ENCODE data around the gene SWSAP1. TPM values are rescaled to one million over a fixed set of nuclear protein-coding genes. Genes with fewer than 3 reads are reported as not detected.

The SWSAP1 gene
- 1.7 and 2.1 TPM in 2 replicates for total RNA-seq

DNA sequence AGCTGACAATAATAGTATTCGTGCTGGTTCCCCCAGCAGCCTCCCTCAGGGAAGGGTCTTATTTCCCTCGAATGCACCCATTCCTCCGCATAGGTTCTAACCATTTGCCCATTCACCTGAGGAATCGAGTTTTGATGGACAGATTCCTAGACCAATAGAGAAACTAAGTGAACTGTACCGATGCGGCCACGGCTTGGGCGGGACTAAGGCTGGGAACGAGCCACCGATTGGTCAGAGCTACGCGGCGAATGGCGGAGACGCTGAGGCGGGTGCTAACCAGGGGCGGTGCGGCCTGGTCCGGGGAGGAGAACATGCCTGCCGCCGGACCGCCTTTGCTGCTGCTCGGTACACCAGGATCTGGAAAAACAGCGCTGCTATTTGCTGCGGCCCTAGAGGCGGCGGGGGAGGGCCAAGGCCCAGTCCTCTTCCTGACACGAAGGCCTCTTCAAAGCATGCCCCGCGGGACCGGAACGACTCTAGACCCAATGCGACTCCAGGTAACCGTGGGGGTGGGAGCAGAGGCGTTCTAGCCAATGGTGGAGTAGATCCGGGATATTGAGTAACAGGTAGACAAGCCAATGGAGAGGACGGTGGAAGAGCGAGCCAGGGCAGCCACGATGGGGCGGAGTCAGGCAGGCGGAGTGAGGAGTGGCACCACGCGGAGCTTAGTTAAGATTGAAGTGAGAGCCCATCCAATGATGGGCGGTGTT, at the start of gene SWSAP1:
TSS of gene SWSAP1 (plus strand) at position 234 of the 710 bp plus-strand sequence. CDS start at position 249, 15 bp downstream.

DNA sequence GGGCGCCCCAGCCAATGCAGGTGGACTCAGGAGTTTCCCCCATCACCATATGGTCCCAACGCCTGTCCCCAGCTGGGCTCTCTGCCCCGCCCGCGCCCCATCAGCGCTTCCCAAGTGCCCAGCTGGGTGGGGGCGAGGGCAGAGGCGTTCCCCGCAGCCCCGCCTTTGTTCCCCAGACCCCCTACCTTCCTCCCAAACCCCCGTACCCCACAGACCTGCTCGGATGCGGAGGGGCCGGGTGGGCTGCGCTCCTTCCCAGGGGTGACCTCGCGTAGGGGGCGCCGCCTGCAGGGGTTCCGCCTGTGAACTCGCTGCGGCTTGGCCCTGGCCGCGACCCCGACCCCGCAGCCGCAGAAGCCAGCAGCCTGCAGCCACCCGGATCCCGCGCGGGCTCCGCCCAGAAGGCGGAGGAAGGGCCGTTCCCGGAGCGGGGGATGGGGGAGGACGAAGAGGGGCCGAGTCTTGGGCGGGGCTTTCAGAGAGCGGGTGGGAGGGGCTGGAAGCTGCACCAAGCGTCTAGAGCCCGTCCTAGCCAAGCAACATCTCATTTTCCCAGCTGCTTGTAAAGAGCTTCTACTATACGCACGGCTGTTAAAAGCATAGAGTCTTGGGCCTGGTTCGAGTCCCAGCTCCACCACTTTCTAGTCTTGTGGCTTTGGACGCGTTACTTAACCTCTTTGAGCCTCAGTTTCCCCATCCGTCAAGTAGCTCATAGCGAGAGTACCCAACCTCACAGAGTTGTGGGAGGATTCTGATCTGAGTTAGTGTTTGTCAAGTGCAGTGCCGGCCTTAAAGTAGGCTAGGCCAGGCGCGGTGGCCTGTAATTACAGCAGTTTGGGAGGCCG, 35.0 kb upstream of the SWSAP1 start, which contains the start of gene RAB3D:
TSS of gene RAB3D (minus strand) at position 404 of the 845 bp plus-strand sequence. CDS start 2,258 bp downstream, outside the sequence.

GRCh38 chr19:11346104-11346940, 28.1 kb upstream of the SWSAP1 start, which contains the start of the genes CCDC159 and TMEM205:
CCDC159 (plus strand) TSS chr19:11346519; CDS start chr19:11346607, 88 bp downstream.
TMEM205 (minus strand) TSS chr19:11346268; CDS start chr19:11345619, 649 bp downstream.

DNA sequence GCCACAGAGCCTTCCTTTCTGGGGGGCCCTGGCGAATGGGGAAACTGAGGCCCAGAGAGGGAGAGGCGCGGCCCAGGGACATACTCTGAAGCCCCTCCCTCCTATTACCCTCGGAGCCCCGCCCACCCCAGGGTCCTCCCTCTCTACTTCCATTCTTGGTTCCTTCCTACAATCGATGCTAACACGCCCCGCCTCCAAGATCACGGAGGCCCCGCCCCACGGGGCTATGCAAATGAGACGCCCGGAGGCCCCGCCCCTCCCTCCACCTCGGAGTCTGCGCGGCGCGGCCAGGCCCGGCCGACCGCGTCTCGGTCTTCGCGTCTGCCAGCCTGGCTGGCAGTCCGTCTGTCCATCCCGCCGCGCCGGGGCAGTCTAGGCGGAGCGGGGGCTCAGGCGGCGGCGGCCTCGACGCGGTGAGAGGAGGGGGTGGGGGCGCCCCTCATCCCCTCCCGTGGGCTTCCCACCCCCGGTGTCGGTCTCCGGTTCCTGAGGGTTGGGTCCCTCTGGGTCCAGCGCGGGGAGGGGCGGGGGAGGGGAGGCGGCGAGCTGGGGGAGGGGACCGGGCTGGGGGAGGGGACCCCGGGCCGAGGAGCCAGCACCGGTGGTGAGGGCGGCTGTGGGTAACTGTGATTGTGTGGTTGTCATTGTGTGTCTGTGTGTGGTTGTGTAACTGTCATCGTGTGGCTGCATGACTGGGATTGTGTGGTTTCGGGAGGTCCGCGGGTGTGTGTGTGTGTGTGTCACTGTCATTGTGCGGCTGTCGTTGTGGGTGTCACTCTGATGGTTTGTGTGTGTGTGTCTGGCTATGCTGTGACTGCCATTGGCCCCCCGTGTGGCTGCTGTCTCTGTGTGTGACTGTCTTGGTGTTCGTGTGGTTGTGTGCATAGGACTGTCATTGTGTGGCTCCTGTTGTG, 19.0 kb upstream of the SWSAP1 start, which contains the start of gene PLPPR2:
TSS of gene PLPPR2 (plus strand) at position 273 of the 914 bp plus-strand sequence. CDS start 2,242 bp downstream, outside the sequence.

DNA sequence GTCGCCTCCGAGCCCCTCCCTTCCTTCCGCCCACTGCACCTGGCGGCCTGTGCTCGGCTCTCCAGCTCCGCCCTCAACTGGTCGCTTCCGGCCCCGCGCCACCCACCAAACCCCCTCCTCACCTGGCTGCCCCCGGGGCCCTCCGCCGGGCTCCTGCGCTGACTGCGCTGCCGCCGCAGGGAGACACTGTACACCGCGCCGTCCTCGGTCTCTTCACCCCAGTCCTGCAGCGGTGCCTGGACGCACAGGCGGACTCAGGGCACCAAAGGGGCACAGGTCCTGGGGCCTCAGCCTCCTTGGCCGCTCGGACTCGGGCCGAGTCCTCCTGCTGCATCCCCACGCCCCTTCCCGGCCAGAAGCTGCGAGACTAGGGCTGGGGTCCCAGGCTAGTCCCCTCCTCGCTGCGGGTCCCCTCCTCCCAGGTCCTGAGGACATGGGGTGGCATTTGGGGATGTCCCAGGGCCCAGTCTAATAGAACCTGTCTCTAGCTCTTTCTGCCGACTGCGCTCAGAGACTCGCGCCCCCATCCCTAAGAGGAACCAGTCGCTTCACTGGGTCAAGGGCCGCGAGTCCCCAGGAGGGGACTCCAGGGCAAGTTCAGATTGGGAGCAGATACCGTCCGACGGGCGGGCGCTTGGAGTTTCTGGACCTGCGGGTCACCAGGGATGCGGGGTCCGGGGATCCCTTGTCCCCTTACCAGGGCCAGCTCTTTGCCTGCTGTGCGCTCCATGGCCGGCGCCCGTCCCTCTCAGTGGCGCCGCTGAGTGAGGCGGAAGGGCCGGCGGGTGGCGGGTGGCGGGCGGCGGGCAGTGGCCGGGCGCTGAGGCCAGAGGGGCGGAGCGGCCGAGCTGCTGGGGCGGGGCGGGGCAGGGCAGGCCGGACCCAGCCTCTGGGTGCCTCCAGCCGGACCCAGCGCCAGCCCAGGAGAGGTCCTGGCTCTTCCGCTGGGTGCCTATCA, 44.4 kb downstream of the SWSAP1 start, which contains the start of gene RGL3:
TSS of gene RGL3 (minus strand) at position 766 of the 958 bp plus-strand sequence. CDS start at position 730, 36 bp downstream.

Other genes with a start within 250 kb of the SWSAP1 start
- gene SPC24, start 218.9 kb upstream of the SWSAP1 start, total RNA-seq = 71.6 and 83.8 TPM in 2 replicates
- 168 and 234 TPM in 2 replicates for gene KANK2, start 177.1 kb upstream of the SWSAP1 start, total RNA-seq
- gene ANGPTL8, start 135.0 kb upstream of the SWSAP1 start, total RNA-seq = not detected in 2 replicates
- 7.1 and 10.8 TPM in 2 replicates for gene DOCK6, start 112.1 kb upstream of the SWSAP1 start, total RNA-seq
- not detected in 2 replicates for gene TSPAN16, start 78.5 kb upstream of the SWSAP1 start, total RNA-seq
- 4.0 and 5.5 TPM in 2 replicates for gene RAB3D, start 35.0 kb upstream of the SWSAP1 start, total RNA-seq
- gene TMEM205, start 28.4 kb upstream of the SWSAP1 start, total RNA-seq = 135 and 145 TPM in 2 replicates
- gene CCDC159, start 28.1 kb upstream of the SWSAP1 start, total RNA-seq = 2.5 and 6.7 TPM in 2 replicates
- gene PLPPR2, start 19.2 kb upstream of the SWSAP1 start, total RNA-seq = 8.6 and 13.5 TPM in 2 replicates
- 12.4 and 15.3 TPM in 2 replicates for gene EPOR, start 9.6 kb downstream of the SWSAP1 start, total RNA-seq
- gene RGL3, start 44.6 kb downstream of the SWSAP1 start, total RNA-seq = not detected in 2 replicates
- gene ODAD3, start 60.5 kb downstream of the SWSAP1 start, total RNA-seq = 0.15 and 0.17 TPM in 2 replicates
- gene PRKCSH, start 61.0 kb downstream of the SWSAP1 start, total RNA-seq = 171 and 176 TPM in 2 replicates
- gene ELAVL3, start 106.4 kb downstream of the SWSAP1 start, total RNA-seq = not detected in 2 replicates
- 4.5 and 5.0 TPM in 2 replicates for gene ZNF653, start 131.2 kb downstream of the SWSAP1 start, total RNA-seq
- gene ECSIT, start 154.5 kb downstream of the SWSAP1 start, total RNA-seq = 39.1 and 43.4 TPM in 2 replicates
- 9.1 and 9.2 TPM in 2 replicates for gene CNN1, start 164.2 kb downstream of the SWSAP1 start, total RNA-seq
- gene ELOF1, start 184.6 kb downstream of the SWSAP1 start, total RNA-seq = 61.2 and 69.8 TPM in 2 replicates
- gene ACP5, start 203.0 kb downstream of the SWSAP1 start, total RNA-seq = under 0.01 and 0.17 TPM in 2 replicates
- gene ZNF627, start 222.8 kb downstream of the SWSAP1 start, total RNA-seq = 11.1 and 12.2 TPM in 2 replicates

All from bronchus fibroblast of lung (primary cell).